Fibroblast of peridontal ligament (primary cell): ENCODE results near the gene ATOH8.

ENCODE experiments used
- DNase-seq: peaks from one replicate; pipeline ENCODE4 v3.0.0-alpha.2; 2010; ENCODE audit errors: extremely low read depth

Gene ATOH8

DNA sequence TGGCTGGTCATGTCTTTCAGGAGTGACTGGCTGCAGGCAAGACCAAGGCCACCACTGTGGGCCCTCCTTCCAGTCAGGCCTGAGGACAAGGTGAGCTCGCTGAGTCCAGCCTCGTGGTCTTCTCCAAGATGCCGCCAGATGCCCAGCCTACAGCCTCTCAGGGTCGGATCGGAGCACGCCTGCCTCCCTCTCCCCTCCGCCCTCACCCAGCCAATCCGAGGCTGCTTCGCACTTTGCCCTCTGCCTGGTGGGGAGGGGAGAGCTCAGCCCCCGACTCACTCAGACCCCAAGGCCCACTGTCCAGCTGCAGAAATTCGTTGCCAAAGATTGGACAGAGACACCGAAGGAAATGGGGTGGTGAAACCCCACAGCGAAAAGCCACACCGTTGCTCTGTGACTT, 33.1 kb downstream of the ATOH8 start:
- no peak for DNase-seq

DNA sequence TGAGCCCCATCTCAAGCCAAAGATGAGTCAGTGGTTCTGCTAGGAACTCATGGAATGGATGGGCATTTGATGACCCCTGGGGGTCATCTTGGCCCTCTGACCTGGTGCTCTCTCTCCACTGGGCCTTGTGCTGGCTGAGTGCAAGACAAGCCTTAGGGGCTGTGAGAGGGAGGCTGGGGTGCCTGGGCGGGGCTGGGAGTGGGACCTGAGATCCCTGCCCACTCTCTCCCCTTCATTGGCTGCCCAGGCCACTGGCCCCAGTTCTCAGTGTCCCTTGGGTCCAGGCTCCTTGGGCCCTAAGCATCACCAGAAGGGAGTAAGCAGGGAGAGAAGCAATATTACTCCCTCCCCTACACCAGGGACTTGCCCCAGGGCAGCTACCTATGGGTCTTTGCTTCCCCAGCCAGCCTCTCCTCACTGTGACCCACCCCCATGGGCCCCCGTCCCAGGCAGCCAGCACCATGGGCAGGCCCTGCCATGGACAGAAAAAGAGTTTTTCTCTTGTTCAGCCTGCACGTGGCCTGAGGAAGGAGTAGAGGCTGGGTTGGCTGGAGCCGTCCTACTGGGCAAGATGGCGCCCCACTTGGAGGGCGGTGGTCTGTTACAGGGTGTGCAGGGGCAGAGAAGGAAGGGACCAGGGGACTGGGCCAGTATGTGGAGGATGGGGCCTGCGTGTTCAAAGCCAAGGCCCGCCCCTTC, 33.6 kb downstream of the ATOH8 start:
- DNase-seq, result no peak

DNA sequence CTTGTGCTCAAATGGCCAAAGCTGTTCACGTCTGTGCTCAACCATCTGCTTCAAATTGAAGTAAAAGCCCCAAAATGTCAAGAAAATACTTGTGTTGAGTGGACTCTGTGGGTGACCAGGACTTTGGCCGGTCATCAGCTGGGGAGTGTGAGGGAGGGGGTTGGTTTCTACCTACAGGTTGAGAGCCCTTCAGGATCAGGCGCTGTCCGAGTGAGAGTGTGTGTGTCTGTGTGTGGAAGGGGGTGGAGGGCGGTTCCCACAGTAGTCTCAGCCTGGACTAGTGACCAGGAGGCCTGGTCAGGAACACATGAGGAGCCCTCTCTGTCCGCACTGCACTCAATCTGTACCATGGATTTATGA, 34.2 kb downstream of the ATOH8 start:
- DNase-seq, result no peak

DNA sequence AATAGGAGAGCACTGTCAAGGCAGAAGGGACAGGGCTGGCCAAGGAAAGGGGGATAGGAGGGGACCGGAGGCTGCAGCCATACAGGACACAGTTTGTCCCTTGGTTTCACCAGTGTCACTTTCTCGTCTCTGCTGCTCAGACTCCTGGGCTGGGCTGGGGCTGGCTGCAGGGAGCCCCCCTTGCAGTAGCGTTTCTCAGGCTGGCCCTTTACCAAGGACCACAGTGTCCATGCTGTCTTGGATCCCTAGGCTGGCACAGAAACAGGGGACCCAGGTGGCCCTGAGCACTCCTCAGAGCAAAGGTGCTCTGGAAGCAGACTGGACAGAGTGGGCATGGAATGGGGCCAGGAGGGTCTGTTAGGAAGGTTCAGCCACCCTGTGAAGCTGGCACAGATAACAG, 34.8 kb downstream of the ATOH8 start:
- DNase-seq, result no peak

DNA sequence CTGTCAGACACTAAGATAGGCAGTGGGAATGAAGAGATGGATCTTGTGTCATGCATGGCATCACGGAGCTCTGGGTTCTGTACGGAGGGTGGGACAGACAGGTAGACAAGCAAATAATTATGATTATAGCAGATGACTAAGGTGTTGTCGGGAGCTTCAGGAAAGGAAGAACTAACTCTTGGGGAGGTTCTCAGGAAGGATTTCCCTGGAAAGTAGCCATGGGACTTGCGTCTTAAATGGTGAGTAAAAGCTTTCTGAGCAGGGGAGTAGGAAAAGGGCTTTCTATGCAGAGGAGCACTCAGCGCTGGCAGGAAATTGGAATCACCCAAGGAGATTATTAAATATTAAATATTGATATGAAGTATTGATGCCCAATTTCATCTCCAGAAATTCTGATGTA, 35.5 kb downstream of the ATOH8 start:
- DNase-seq, result no peak

DNA sequence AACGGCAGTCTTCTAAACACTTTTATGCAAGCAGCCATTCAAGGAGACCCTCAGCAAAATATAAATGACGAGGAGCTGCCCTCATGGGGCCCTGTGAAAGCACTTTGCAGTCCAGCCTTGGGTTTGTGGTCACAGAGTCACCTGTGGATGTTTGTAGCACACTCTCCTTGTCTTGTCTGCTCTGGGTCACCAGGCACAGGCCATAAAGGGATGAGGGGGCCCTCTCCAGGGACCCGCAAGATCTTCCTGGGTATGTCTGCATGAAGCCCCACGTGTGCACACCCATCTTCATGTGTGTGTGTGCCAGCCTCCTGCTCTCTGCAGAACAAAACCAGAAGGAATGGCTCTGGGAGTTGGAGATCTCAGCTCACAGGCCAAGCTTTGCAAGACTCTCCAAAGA, 36.2 kb downstream of the ATOH8 start:
- DNase-seq, result no peak

DNA sequence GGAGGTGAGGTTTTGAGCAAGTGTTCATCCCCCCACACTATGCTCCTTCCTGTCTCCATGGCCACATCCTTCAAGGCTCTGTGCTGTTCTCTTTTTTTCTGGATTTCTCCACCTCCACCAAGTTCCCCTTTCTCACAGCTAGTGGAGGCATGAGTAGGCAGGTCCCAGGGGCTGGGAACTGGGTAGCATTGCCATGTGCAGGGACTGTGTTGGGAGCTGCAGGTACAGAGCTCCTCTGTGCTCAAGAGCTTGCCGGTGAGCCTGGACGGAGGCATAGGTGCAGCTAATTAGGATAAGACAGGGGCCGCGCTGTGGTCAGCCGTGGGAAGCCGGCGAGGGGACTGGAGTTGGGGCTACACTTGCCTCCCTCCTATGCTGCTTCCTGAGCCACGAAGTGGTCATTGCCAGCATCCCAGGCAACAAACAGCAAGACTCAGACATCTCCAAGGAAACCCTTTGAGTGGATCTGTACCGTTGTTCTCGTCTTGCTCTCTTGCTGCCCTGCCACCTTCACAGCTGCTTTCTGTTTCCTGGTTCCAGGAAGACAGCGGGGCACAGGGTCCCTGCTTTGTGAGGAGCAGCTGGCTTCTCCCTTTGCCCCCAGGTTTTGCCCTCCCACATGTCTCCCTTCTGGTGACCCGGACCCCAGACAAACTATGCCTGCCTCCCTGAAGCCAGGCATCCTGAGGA, 36.9 kb downstream of the ATOH8 start:
- DNase-seq, result no peak

DNA sequence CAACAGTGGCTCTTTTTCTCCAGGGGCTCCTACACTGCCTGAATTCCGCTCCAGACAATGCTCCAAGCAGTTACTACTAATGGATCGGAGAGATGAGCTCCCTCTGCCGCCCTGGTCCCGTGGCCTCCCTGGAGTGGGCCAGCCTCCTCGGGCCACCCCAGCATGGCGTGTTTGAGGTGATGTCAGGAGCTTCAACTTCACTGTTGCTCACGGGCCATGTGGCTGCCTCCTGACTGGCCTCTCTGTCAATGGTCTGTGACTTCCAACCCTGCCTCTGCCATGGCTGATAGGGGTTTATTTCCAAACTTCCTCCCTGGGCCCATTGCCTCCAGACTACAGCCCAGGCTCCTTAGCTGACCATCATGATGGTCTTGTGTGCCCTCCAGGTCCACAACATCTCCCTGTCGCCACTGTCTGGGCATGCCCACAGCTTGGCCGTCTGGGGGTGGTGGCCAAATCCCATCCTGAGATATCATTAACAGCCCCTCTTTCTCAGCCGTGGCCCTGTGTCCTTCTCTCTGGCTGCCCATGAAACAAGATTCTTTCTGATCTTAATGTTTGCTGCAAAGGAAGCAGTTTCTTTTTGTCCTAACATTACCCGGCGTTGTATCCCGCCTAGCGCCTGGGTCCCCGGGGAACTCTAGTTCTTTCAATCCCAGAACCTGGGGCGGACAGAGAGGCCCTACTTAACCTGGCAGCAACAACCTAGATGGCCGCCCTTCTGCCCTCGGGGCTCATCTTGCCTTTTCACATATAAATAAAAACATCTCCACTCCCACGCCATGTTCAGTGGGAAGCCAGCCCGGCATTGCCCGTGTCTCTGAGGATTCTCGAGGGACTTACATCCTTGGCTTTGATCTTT, 38.1 kb downstream of the ATOH8 start:
- DNase-seq, result no peak

DNA sequence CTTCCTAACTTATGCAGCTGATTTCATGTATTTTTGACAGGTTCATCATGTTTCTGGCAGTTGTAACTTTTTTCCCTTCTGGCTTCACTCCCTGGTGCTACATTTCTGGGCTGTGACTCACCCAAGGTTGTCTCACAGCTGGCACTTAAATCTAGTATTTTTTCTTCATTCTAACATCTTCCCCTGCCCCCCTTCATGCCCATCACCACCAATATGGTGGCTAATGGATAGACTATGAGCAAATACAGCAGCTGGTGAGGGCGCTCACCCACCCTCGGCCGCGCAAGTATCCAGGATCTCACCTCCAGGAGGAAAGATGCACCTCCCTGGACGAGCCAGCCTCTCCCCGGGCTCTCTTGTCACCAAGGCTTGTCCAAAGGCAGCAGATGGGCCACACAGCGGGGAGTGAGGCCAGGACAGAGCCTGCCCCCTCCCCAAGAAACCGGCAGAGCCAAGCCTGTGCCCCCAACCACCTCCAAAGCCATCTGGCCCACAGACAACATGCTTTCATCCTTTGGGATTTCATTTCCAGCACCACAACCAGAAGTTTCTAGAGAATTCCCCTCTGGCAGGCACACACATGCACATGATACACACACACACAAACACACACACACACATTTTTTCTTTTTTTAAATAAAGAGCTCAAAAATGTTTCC, 39.1 kb downstream of the ATOH8 start:
- DNase-seq, result peak; percentile 80

DNA sequence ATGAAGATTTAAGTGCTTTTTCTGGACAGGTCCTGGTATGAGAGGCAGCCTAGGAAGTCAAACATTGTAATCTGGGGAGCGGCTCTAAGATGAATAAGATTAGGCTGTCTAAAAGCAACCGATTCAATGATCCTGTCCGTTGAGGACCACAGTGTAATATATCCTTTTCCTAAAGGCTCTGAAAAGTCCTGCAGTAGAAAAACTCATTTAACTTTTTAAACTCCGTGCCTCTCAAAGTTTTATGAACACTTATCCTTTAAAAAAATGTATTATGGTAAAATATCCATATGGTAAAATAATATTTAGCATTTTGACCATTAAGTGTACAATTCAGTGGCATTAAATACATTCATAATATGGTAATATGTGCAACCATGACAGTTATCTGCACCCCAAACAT, 39.8 kb downstream of the ATOH8 start:
- DNase-seq, result no peak

DNA sequence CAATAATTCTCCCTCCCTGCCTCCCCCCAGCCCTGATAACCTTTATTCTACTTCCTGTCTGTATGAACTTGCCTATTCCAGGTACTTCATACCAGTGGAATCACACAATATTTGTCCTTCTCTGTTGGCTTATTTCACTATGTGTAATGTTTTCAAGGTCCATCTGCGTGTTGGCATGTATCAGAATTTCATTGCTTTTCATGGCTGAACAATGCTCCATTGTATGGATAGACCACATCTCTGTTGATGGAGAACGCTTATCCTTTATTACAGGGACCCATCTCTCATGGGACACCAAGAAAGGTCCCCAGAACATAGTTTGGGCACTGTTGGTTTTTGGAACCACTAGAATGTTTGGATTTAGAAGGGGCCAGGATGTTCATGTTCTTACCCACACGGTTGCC, 40.2 kb downstream of the ATOH8 start:
- DNase-seq, result no peak

DNA sequence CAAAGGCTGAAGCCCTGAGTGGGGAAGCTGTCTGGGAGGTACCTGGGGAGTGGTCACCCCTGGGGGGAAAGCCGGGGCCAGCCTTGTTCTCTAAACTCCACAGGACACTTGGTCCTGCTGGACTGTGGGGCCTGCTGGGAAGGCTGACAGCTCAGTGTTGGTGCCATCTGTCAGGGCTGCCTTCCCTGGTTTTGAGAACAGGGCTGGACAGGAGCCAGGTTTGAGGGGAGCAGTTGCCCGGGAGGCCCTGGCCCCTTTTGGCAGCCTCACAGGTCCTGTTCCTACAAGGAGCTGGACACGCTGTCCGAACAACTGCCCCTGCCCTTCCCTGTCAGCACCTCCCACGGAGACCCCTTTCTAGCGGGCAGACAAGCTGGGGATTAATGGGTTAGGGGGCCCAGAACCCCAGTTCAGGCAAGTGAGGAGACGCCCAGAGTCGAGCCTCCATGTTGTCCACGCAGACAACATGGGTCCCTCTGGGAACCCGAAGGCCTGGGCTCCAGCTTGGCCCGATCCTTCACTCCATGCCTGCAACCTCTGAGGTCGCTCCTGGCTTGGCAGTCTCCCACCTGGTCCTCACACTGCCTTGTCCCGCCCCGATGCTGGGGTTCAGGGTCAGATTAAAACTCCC, 40.8 kb downstream of the ATOH8 start:
- DNase-seq, result no peak

DNA sequence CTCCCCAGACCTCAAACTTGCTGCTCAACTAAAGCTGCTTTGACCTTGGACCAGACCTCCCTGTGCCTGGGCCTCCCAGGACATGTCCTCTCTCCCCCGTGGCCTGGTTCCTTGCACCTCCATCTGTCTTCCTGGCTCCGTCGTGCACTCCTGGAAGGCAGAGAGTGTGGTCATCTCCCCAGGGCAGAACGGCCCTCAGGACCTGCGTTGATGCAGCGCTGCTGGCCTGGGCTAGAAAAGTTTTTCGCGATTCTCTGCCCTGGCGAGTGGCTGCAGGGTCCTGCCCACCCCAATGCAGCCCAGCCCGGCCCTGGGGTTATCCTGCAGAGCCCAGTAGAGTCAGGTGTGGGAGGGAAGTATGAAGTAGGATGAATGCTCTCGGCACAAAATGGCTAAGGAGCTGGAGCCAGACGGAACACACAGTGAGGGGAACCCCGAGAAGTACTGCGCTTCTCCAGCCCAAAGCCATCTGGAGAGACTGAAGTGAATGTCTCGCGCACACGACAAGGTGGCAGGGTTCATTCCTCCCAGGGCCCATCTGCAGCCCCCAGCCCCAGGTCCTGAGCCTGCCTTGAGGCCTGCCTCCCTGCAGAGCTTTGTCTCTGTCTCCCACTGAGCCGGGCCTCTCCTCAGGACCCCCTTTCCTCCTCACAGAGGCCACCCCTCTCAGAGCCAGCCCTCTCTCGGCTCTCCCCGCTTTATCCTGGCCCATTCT, 41.7 kb downstream of the ATOH8 start:
- no peak for DNase-seq

DNA sequence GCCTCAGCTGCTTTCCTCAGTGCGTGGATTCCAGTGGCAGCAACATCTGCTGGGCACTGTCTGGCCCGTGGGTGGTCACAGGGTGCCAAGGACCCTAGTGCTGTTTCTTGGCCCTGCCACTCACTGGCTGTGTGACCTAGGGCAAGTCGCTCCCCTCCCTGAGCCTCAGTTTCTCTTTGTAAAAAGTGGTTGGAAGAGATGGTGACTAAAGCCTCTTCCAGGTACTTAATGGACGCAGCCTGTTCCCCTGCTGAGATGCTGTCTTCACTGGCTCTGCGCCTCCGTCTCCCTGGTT, 42.2 kb downstream of the ATOH8 start:
- DNase-seq, result no peak

DNA sequence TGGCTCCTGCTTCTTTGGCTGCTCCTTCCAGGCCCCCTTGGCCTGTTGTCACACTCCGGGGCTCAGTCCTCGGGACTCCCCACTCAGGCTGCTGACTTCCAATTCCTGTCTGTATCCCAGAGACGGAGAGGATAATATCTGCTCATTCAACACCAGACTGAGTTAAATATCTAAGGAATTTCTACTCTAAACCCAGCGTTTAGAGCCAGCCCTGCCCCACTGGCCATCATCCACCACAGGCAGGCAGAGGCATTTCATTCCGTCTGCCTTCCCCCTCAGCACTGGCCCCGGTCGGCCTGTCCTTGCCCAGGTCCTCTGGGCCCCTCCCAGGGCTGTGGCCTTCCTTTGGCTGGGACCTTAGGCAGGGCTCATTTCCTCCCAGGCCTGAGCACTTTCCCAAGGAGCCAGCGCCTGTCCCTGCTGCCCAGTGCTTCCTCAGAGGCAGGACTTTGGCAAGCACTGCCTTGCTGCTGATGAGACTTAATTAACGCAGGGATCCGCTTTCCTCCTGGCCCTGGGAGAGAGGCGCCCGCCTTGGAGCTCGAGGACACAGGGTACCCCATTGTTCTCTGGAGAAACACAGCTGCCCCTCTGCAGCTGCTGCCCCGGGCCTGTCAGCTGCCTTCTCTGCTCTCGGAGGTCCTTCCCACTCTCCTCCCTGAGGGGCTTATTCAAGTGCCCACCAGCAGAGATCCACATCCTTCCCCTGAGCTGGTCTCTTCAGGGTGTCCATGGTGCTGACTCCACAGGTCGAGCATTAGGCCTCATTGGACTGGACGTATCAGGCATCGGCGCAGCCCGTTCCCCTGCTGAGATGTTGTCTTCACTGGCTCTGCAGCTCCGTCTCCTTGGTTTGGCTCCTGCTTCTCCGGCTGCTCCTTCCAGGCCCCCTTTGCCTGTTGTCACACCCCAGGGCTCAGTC, 42.8 kb downstream of the ATOH8 start:
- peak; percentile 43 for DNase-seq

DNA sequence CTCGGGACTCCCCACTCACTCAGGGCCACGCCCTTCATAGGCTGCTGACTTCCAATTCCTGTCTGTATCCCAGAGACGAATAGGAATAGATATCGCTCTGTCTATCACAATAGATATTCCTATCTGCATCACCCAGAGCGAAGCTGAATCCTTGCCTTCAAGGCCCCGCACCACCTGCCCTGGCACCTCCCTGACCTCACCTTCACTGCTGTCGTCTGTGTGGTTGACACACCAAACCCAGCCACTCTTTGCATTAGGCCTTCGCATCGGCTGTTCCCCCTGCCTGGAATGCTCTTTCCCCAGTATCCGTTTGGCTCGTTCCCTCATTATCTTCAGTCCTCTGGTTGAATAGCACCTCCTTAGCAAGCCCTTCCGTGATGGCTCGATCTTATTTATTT, 43.5 kb downstream of the ATOH8 start:
- no peak for DNase-seq

DNA sequence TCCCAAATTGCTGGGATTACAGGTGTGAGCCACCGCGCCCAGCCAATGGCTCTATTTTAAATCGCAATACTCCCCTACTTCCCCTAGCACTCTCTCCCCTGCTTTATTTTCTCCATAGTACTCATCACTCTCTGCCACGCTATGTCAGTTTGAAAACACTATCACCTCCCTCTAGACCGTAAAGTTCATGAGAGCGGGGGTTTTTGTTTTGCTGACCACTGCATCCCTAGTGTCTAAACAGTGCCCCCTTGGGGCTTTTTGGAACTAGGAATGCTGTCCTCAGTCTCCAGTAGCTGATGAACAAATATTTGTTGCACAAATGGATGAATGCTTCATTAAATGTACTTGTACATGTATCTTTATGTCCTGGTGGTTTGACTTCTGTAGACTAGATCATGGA, 44.1 kb downstream of the ATOH8 start:
- DNase-seq, result peak; percentile 37

DNA sequence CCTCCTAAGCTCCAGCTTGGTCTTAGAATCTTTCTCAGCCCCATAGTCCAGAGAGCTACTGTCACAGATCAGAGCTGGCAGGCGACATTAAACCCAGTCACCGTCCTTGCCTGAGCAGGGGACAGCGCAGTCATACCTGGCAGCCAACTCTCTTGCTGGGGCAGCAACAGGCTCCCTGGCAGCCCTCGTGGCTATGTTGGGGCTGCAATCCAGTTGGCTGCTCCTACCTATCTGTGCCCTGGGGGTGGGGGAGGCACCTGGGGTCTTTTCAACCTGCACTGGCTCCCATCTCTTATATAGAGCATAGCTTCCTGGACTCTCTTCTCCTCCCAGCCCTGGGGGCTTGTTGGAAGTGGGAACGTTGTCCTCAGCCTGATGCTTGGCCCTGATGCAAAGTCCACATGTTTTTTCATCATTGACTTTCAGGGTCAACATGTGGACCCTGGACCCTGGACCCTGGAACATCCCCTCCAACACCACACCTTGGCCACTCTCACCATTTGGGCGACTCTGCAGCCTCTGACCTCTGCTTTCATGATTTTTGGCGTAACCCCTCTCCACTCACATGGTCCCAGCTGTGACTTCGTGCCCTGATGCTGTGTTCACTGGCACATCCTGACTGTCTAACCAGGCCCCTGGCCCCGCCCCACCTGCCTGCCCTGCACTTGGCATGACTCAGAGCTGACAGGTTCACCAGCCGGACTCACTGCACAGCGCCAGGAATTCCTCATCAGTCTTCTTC, 45.6 kb downstream of the ATOH8 start:
- DNase-seq, result no peak

DNA sequence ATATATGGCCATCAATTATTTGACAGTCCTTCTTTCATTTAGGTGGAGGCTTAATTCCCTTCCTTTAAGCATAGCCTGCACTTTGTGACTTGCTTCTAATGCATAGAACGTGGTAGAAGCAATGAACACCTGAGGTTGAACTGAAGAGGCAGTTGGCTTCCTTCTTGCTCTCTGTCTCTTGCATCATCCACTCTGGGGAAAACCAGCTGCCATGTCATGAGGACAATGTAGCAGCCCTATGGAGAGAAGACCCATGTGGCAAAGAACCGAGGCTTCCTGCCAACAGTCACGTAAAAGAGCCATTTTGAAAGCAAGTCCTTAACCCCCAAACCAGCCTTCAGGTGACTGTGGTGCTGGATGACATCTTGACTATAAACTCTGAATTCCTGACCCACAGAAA, 46.8 kb downstream of the ATOH8 start:
- no peak for DNase-seq

DNA sequence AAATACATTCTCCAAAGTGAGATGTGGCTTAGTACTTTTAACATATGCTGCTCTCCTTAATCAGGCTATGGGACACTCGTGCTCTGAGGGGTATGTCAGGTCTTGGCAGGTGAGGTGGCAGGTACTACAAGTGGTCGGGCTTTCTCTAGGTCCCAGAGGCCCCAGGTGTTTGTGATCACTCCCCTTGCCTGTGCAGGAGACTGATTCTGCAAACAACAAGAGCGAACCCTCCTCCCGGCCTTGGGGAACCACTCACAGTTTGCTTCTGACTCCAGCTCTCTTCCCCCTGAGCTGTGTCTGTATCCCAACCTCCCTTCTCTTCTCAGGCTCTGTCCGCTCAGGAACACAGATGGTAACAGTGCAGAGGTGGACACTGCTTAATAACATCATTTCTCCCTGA, 48.1 kb downstream of the ATOH8 start:
- DNase-seq, result no peak
